IMR-90 (cell line): ENCODE results near the gene AQP12B. TPM values are rescaled to one million over a fixed set of nuclear protein-coding genes. Genes with fewer than 3 reads are reported as not detected.
"Not testable (repeated sequence)": the region's sequence is repeated elsewhere in the genome, so short reads cannot be mapped to it uniquely, and the experiment has no call there.

Experiments used
- ATAC-seq: fragments of 200-7000 bp; cut with Tn5 transposase; 2 replicates; pipeline ENCODE4 v1.9.1; 2020; ENCODE audit warnings: low read depth, mild to moderate bottlenecking, moderate library complexity
- BruUV-seq: library from RNA; stranded (reverse); fragments of 400-500 nt; replicated peaks from 2 replicates; lab custom pipeline; 2021; lab: Mats Ljungman, UMichigan
- CTCF ChIA-PET: fragments of 300-600 bp; formaldehyde crosslinking; extraction: SDS; loops from one replicate; lab custom pipeline; 2021; ENCODE audit warnings: antibody characterized with exemption; lab: Yijun Ruan, JAX
- POLR2A ChIA-PET: fragments of 300-600 bp; sonication (Branson Sonifier 250); formaldehyde crosslinking; loops from one replicate; lab custom pipeline; 2022; ENCODE audit warnings: antibody characterized with exemption; ENCODE audit not compliant: unreplicated experiment; lab: Charles Lee
- DNase-seq: peaks from one replicate; pipeline ENCODE4 v3.0.0; 2013
- H2AFZ ChIP-seq: replicated peaks from 2 replicates; pipeline ENCODE3; 2013; ENCODE audit warnings: low read length, mild to moderate bottlenecking; ENCODE audit not compliant: poor library complexity
- H2AK5ac ChIP-seq: 2 replicates; pipeline ENCODE4 v1.6.1; 2013; ENCODE audit warnings: low read depth, low read length, inconsistent platforms
- H2AK9ac ChIP-seq: replicated peaks from 2 replicates; pipeline ENCODE3; 2013; ENCODE audit warnings: mild to moderate bottlenecking, low read depth, low read length, moderate library complexity; ENCODE audit not compliant: poor library complexity
- H2BK120ac ChIP-seq: 2 replicates; pipeline ENCODE4 v1.6.1; 2013; ENCODE audit warnings: low read depth, low read length, inconsistent platforms
- H2BK15ac ChIP-seq: 3 replicates; pipeline ENCODE4 v1.6.1; 2013; ENCODE audit warnings: low read depth, low read length, inconsistent platforms
- H2BK20ac ChIP-seq: 2 replicates; pipeline ENCODE4 v1.6.1; 2013; ENCODE audit warnings: low read depth, mild to moderate bottlenecking, inconsistent platforms, low read length, moderate library complexity
- H2BK5ac ChIP-seq: 2 replicates; pipeline ENCODE4 v1.6.1; 2013; ENCODE audit warnings: mild to moderate bottlenecking, low read depth, low read length, inconsistent platforms; ENCODE audit not compliant: poor library complexity, severe bottlenecking
- H3K14ac ChIP-seq: replicated peaks from 2 replicates; pipeline ENCODE4 v1.6.1; 2013; ENCODE audit warnings: low read depth, low read length, inconsistent platforms
- H3K18ac ChIP-seq: 2 replicates; pipeline ENCODE4 v1.6.1; 2013; ENCODE audit warnings: low read depth, low read length, control low read depth
- H3K23ac ChIP-seq: 2 replicates; pipeline ENCODE4 v1.6.1; 2013; ENCODE audit warnings: low read depth, low read length, inconsistent platforms
- H3K27ac ChIP-seq: 2 replicates; pipeline ENCODE4 v1.5.1; 2013; ENCODE audit warnings: mild to moderate bottlenecking, control low read depth, low read length; ENCODE audit not compliant: insufficient read depth
- H3K27me3 ChIP-seq: 2 replicates; pipeline ENCODE4 v1.6.1; 2013; ENCODE audit warnings: low read length; ENCODE audit not compliant: control insufficient read depth, insufficient read depth
- H3K36me3 ChIP-seq: 2 replicates; pipeline ENCODE4 v1.6.1; 2013; ENCODE audit warnings: low read length, mixed read lengths; ENCODE audit not compliant: control insufficient read depth, insufficient read depth
- H3K4ac ChIP-seq: 2 replicates; pipeline ENCODE4 v1.6.1; 2013; ENCODE audit warnings: low read depth, low read length, inconsistent platforms
- H3K4me1 ChIP-seq: 2 replicates; pipeline ENCODE4 v1.6.1; 2013; ENCODE audit warnings: low read length, mixed read lengths; ENCODE audit not compliant: control insufficient read depth, insufficient read depth
- H3K4me2 ChIP-seq: 2 replicates; pipeline ENCODE4 v1.6.1; 2013; ENCODE audit warnings: low read depth, mild to moderate bottlenecking, control low read depth, low read length, moderate library complexity
- H3K4me3 ChIP-seq: 2 replicates; pipeline ENCODE4 v1.5.1; 2013; ENCODE audit warnings: low read depth, mild to moderate bottlenecking, control low read depth, low read length, moderate library complexity; ENCODE audit not compliant: insufficient read depth
- H3K56ac ChIP-seq: 2 replicates; pipeline ENCODE4 v1.6.1; 2013; ENCODE audit warnings: low read length, inconsistent platforms; ENCODE audit not compliant: insufficient read depth; ENCODE audit errors: extremely low read depth
- H3K79me1 ChIP-seq, 2 experiments: 2 replicates each; pipeline ENCODE4 v1.6.1; 2013; ENCODE audit warnings: low read length in 2 of 2, inconsistent platforms in 1 of 2, low read depth in 1 of 2
- H3K9ac ChIP-seq: 2 replicates; pipeline ENCODE4 v1.6.1; 2013; ENCODE audit warnings: low read depth, low read length, control low read depth
- H3K9me1 ChIP-seq: 2 replicates; pipeline ENCODE4 v1.6.1; 2013; ENCODE audit warnings: low read length, inconsistent platforms; ENCODE audit not compliant: insufficient read depth
- H3K9me3 ChIP-seq: 2 replicates; pipeline ENCODE4 v1.6.1; 2013; ENCODE audit warnings: low read length; ENCODE audit not compliant: control insufficient read depth, insufficient read depth
- H4K20me1 ChIP-seq: 2 replicates; pipeline ENCODE4 v1.6.1; 2013; ENCODE audit warnings: low read length, inconsistent platforms; ENCODE audit not compliant: insufficient read depth
- H4K5ac ChIP-seq: 2 replicates; pipeline ENCODE4 v1.6.1; 2013; ENCODE audit warnings: mild to moderate bottlenecking, low read depth, low read length, control low read depth
- H4K8ac ChIP-seq, 2 experiments: 2 replicates each; pipeline ENCODE4 v1.6.1; 2013; ENCODE audit warnings: low read depth in 2 of 2, low read length in 2 of 2, control low read depth in 1 of 2, inconsistent platforms in 1 of 2
- H4K91ac ChIP-seq: 2 replicates; pipeline ENCODE4 v1.6.1; 2013; ENCODE audit warnings: low read depth, low read length, inconsistent platforms; ENCODE audit not compliant: insufficient read depth
- WGBS, 2 experiments: methylation state at CpG; one replicate each; pipeline versions ENCODE4 v1.1.5 to v1.1.7; 2013; ENCODE audit warnings: missing lambda C conversion rate in 2 of 2; ENCODE audit not compliant: insufficient read length in 1 of 2; ENCODE audit errors: extremely low coverage in 2 of 2; 5-methylcytosine and 5-hydroxymethylcytosine counted together
- dilution Hi-C: fragments of 300-500 bp; cut with HindIII; formaldehyde crosslinking; loops from one replicate; pipeline ENCODE4 v1.14.3; 2018; ENCODE audit warnings: low sequenced_read_pairs; ENCODE audit not compliant: unreplicated experiment
- in situ Hi-C: fragments of 300-500 bp; cut with MboI; formaldehyde crosslinking; loops from 3 replicates; pipeline ENCODE4 v1.14.3; 2019; ENCODE audit warnings: low sequenced_read_pairs, inconsistent platforms, mixed read lengths
- intact Hi-C: fragments of 100-400 bp; cut with micrococcal nuclease; formaldehyde crosslinking; loops from 2 replicates; pipeline ENCODE4 v1.10.0; 2022
- polyA plus RNA-seq, 3 experiments: library from polyadenylated mRNA; depleted of rRNA; stranded (reverse); fragments of >200 nt; gene quantifications; 2 replicates each; pipeline ENCODE4 v1.2.3, GENCODE V29; 2012; ENCODE audit warnings: low replicate concordance in 1 of 3
- total RNA-seq: library from RNA; depleted of rRNA; stranded (reverse); fragments of >200 nt; gene quantifications from 2 replicates; pipeline ENCODE4 v1.2.3, GENCODE V29; 2012

Gene AQP12B
- total and polyA plus RNA-seq, 2 of the 4 experiments (the other 2 are of a cell fraction), result not detected

DNA sequence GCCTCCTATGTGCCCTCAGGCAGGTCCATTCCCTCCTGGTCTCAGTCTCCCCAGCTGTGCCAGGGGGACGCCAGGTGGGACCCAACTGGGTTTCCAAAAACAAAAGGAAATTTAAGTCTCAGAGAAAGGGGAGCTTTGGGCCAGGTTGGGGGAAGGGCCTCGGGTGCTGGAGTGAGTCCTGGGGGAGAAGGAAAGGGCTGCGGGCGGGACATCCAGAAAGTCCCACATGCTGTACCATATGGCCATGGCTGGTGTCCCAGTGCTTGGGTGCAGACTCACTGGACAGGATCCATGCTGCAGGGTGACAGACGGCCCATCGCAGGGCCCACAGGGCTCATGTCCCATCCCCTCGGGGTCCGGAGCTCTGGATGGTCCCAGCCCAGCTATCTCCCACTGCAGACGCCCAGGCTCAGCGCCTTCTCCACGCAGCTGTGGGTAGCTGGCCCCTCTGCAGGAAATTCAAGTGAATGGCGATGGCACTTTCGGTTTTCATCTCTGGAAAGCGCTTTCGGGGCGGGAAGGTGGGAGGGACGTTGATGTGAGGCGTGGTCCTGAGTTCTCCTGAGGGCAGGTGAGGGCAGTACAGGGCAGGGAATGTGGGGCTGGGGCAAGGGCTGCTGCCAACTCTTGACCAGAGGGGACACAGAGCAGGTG is 7.9 kb upstream of the AQP12B start:
- H3K4ac ChIP-seq, H4K20me1 ChIP-seq, CTCF ChIA-PET, H2AK5ac ChIP-seq, H2BK5ac ChIP-seq, H3K14ac ChIP-seq, H4K5ac ChIP-seq, in situ Hi-C loops, H3K23ac ChIP-seq, H2AK9ac ChIP-seq, H3K4me2 ChIP-seq, H3K9me1 ChIP-seq, H3K4me3 ChIP-seq, H2BK20ac ChIP-seq, H3K27ac ChIP-seq, H3K36me3 ChIP-seq, intact Hi-C loops, BruUV-seq, ATAC-seq, H3K79me1 ChIP-seq, H2AFZ ChIP-seq, H4K91ac ChIP-seq, H4K8ac ChIP-seq, H3K4me1 ChIP-seq, DNase-seq, H3K9me3 ChIP-seq, dilution Hi-C loops, H3K56ac ChIP-seq, H2BK15ac ChIP-seq, H3K9ac ChIP-seq, POLR2A ChIA-PET, H2BK120ac ChIP-seq, H3K18ac ChIP-seq: not testable (repeated sequence)
- no CpG with 5 or more reads among the region's 18 CpGs for WGBS, 2 experiments
- peaks cover 29% of the 10 kb centered on the region for H3K27me3 ChIP-seq
